ENCODE measurements around the gene MELTF.

The MELTF gene

DNA sequence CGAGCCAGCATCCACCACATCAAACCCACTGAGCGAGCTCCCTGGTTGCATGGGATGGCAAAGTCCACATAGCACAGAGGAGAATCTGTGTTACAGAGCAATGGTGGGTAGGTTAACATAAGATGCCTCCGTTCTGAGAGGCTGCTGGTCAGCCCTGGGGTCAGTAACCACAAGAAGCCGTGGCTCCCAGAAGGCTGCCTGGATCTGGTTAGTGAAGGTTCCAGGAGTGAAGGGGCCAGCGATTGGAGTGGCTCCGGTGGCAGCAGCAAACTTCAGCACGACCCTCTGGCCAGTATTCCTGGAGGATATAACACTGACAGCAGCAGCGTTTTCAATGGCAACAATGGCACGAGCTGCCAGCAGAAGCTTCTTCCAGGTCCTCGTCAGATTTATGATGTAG lies 42.6 kb downstream of the MELTF start:
- no peak overlapping the region for H3K27ac ChIP-seq
- no peak for TF ChIP-seq ZFX (IDR thresholded peaks at IDR 0.05)
- TF ChIP-seq, protein P1, sequence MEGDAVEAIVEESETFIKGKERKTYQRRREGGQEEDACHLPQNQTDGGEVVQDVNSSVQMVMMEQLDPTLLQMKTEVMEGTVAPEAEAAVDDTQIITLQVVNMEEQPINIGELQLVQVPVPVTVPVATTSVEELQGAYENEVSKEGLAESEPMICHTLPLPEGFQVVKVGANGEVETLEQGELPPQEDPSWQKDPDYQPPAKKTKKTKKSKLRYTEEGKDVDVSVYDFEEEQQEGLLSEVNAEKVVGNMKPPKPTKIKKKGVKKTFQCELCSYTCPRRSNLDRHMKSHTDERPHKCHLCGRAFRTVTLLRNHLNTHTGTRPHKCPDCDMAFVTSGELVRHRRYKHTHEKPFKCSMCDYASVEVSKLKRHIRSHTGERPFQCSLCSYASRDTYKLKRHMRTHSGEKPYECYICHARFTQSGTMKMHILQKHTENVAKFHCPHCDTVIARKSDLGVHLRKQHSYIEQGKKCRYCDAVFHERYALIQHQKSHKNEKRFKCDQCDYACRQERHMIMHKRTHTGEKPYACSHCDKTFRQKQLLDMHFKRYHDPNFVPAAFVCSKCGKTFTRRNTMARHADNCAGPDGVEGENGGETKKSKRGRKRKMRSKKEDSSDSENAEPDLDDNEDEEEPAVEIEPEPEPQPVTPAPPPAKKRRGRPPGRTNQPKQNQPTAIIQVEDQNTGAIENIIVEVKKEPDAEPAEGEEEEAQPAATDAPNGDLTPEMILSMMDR (conservative IDR thresholded peaks at IDR 0.05): no peak

DNA sequence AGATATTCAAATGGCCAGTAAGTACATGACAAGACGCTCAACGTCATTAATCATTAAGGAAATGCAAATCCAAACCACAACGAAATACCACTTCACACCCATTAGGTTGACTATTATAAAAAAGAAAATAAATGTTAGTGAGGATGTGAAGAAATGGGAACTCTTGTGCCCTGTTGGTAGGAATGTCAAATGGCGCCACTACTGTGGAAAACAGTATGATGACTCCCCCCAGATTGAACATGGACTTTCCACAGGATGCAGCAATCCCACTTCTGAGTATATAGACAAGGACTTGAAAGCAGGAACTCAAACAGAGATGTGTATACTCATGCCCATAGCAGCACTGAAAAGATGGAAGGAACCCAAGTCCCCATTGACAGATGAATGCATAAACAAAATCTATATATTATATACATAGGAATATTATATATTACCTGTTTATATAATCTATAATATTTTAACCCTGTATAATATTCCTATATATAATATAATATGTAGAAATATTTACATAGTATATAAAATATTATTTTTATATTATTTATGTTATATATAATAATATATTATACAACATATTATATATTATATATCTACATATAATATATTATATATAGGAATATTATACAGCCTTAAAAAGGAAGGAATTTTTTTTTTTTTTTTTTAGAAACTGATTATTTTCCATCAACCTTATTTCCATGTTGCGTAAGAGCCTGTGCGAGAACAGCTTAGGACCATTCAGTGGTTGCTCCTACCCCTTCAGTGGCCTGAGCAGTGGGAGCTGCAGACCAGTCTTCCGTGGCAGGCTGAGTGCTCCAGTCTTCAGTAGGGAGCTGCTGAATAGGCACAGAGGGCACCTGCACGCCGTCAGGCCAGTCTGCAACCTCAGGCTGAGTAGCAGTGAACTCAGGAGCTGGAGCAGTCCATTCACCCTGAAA lies 43.4 kb downstream of the MELTF start:
- H3K27ac ChIP-seq: no peak overlapping the region
- TF ChIP-seq ZFX (IDR thresholded peaks at IDR 0.05): no peak
- TF ChIP-seq, protein P1 (conservative IDR thresholded peaks at IDR 0.05): no peak

DNA sequence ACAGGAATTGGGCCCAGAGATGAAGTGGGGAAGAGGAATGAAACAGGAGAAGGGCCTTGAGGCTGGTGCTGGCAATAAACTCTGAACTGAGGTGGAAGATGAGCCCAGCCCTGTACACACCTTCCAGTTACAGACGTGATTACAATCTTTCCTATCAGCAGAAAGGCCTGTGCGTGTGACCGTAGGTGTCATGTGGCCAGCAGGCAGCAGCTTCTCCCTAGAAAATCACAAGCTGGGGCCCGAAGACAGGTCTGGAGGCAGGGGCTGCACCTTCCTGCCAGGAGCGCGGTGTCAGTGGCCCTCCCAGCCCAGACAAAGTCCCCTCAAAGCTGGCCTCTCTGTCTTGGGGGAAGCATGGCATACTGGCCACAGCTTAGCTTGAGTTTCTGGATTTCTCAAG lies 44.3 kb downstream of the MELTF start:
- no peak for TF ChIP-seq ZFX (IDR thresholded peaks at IDR 0.05)
- TF ChIP-seq, protein P1 (conservative IDR thresholded peaks at IDR 0.05): no peak
- no peak overlapping the region for H3K27ac ChIP-seq

DNA sequence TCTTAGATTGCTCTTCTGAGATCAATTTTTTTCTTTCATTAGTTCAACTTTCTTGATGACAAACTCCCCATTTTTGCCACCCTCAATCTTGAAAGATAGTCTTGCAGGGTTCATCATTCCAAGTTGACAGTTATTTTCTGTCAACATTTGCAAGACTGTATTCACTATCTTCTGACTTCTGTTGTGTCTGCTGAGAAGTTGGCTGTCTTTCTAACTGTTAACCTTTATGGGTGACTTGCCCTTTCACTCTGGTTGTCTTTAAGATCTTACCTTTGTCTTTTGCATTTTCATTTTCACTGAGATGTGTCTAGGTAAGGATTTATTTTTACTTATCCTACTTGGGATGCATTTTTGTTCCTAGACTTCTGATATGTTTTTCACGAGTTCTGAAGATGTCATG lies 46.4 kb downstream of the MELTF start:
- H3K27ac ChIP-seq: no peak overlapping the region
- TF ChIP-seq, protein P1 (conservative IDR thresholded peaks at IDR 0.05): no peak
- TF ChIP-seq ZFX (IDR thresholded peaks at IDR 0.05): no peak

DNA sequence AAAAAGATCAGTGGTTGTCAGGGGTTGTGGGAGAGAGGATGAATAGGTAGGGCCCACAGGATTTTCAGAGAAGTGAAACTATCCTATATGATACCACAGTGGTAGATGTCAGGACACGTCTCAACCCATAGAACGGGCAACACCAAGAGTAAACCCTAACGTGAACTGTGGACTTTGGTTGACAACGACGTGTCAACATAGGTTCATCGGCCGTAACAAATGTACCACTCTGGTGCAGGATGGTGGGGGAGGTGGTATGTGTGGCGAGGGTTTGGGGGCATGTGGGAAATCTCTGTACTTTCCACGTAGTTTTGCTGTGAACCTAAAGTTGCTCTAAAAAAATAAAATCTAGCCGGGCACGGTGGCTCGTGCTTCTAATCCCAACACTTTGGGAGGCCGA lies 48.0 kb downstream of the MELTF start:
- H3K27ac ChIP-seq: no peak overlapping the region
- no peak for TF ChIP-seq ZFX (IDR thresholded peaks at IDR 0.05)
- TF ChIP-seq, protein P1 (conservative IDR thresholded peaks at IDR 0.05): no peak

DNA sequence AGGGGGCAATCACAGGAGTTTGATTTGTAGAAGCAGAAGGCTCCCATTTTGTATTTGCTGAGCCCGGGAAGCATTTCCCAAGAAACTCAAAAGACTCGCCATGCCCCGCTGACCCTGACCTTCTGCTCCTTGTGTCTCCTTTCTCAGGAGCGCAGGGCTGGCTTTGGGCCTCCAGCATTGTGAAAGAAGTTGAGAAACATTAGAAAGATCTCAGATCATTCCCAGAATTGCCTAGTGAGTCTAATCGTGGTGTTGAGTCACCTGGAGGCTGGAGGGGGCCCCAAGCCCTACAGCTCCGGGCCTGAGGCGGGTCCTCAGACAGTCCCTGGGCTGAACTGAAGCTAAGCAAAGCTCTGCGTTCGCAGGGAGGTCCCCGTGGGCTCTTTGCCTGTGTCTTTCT lies 50.1 kb downstream of the MELTF start:
- H3K27ac ChIP-seq: no peak overlapping the region
- TF ChIP-seq, protein P1 (conservative IDR thresholded peaks at IDR 0.05): no peak
- TF ChIP-seq ZFX (IDR thresholded peaks at IDR 0.05): no peak

DNA sequence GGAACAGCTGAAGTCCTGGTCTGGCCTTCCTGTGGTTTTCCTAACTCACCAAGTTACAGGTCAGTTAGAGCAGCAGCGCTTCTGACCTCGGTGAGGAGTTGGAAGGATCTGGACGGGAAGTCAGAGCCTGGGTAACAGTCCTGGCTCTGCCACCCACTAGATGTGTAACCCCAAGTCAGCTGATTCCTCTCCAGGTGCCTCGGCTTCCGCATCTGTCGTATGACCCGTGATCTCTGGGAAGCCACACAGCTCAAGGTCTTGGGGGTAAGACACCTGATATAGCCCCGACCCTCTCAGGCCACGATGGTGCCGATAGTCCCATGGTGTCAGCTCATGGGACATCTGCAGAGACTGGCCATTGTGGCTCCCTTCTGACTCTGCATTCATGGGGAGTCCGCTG lies 52.7 kb downstream of the MELTF start:
- TF ChIP-seq, protein P1 (conservative IDR thresholded peaks at IDR 0.05): no peak
- TF ChIP-seq ZFX (IDR thresholded peaks at IDR 0.05): no peak
- H3K27ac ChIP-seq: no peak overlapping the region
